Measurements from ENCODE around the gene LMOD2. TPM values are rescaled to one million over a fixed set of nuclear protein-coding genes. Genes with fewer than 3 reads are reported as not detected.

The LMOD2 gene, protein sequence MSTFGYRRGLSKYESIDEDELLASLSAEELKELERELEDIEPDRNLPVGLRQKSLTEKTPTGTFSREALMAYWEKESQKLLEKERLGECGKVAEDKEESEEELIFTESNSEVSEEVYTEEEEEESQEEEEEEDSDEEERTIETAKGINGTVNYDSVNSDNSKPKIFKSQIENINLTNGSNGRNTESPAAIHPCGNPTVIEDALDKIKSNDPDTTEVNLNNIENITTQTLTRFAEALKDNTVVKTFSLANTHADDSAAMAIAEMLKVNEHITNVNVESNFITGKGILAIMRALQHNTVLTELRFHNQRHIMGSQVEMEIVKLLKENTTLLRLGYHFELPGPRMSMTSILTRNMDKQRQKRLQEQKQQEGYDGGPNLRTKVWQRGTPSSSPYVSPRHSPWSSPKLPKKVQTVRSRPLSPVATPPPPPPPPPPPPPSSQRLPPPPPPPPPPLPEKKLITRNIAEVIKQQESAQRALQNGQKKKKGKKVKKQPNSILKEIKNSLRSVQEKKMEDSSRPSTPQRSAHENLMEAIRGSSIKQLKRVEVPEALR
- total RNA-seq, result not detected in 2 replicates

DNA sequence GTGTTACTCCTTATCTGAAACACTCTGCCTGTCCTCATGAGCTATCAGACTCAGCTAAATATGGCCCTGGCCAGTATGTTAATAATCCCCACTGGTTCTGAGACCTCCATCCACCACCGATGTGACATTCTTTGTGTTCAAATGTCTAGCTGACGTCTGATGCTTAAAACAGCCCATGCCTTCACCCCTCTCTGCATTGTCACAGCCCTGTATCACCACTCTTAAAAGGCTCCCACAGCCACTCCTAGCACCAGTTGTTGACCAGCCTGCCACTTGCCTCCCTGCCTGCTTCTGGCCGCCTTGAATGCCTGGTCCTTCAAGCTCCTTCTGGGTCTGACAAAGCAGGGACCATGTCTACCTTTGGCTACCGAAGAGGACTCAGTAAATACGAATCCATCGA is at the start of gene LMOD2:
LMOD2 (plus strand) TSS at position 253 of the 400 bp plus-strand sequence; CDS start at position 351, 98 bp downstream.

Other genes starting within 250 kb of the LMOD2 start
- gene IQUB, start 121.3 kb upstream of the LMOD2 start, total RNA-seq, result 0.53 and 0.75 TPM in 2 replicates
- 43.6 and 57.7 TPM in 2 replicates for gene NDUFA5, start 98.0 kb upstream of the LMOD2 start, total RNA-seq
- not detected in 2 replicates for gene ASB15, start 54.0 kb upstream of the LMOD2 start, total RNA-seq
- 9.5 and 14.5 TPM in 2 replicates for gene WASL, start 93.1 kb downstream of the LMOD2 start, total RNA-seq
- gene HYAL4, start 189.3 kb downstream of the LMOD2 start, total RNA-seq, result not detected in 2 replicates

Data from aortic smooth muscle cell (primary cell).